C4-2B (cell line): ENCODE measurements around the gene IKZF2.

Experiments used
- H3K27ac ChIP-seq: fragments of 450-650 bp; 2 replicates; pipeline ENCODE4 v1.5.1; 2017
- CTCF ChIP-seq: fragments of 450-650 bp; conservative IDR thresholded peaks from 2 replicates; pipeline ENCODE4 v1.5.1; 2017; ENCODE audit warnings: mild to moderate bottlenecking
- ZFX ChIP-seq: fragments of 450-650 bp; IDR thresholded peaks from 2 replicates; pipeline ENCODE4 v1.6.1; 2017

IKZF2 gene

GRCh38 chr2:213166109-213166508 lies 14.7 kb upstream of the IKZF2 start:
- TF ChIP-seq CTCF (no peak), ZFX (no peak)
- no peak overlapping the region for H3K27ac ChIP-seq

- H3K27ac ChIP-seq = no peak overlapping the region
Measured at GRCh38 chr2:213164263-213164662, 12.9 kb upstream of the IKZF2 start.

GRCh38 chr2:213162516-213163118 lies 11.2 kb upstream of the IKZF2 start:
- TF ChIP-seq ZFX = no peak
- no peak for TF ChIP-seq CTCF
- no peak overlapping the region for H3K27ac ChIP-seq

More at GRCh38 chr2:213164263-213164662, 12.9 kb upstream of the IKZF2 start:
- TF ChIP-seq ZFX (no peak), CTCF (no peak)

GRCh38 chr2:213161759-213162515 lies 10.5 kb upstream of the IKZF2 start:
- TF ChIP-seq ZFX (no peak), CTCF (no peak)

GRCh38 chr2:213159768-213160167 lies 8.4 kb upstream of the IKZF2 start:
- no peak for TF ChIP-seq ZFX
- no peak for TF ChIP-seq CTCF

More at GRCh38 chr2:213161759-213162515, 10.5 kb upstream of the IKZF2 start:
- no peak overlapping the region for H3K27ac ChIP-seq

GRCh38 chr2:213157242-213157641 lies 5.8 kb upstream of the IKZF2 start:
- no peak for TF ChIP-seq ZFX
- no peak for TF ChIP-seq CTCF
- no peak overlapping the region for H3K27ac ChIP-seq

More at GRCh38 chr2:213159768-213160167, 8.4 kb upstream of the IKZF2 start:
- H3K27ac ChIP-seq = no peak overlapping the region

GRCh38 chr2:213156717-213157116 lies 5.3 kb upstream of the IKZF2 start:
- H3K27ac ChIP-seq = no peak overlapping the region
- TF ChIP-seq CTCF (no peak), ZFX (no peak)
